Measurements from ENCODE around the gene PHOSPHO2. TPM values are rescaled to one million over a fixed set of nuclear protein-coding genes. Genes with fewer than 3 reads are reported as not detected.

Gene PHOSPHO2
- total and polyA plus RNA-seq, 9 of the 15 experiments (the other 6 are each of a cell fraction or from before 2014, with no cell fraction given): 7.8 to 19.1 (median 11.7) TPM

GRCh38 chr2:169711751-169712509 is 17.7 kb downstream of the PHOSPHO2 start (continued):
- TF ChIP-seq ZFPM2 (CRISPR knock-in tag; IDR thresholded peaks at IDR 0.05): peak; percentile 94
- TF ChIP-seq TAF9B (IDR thresholded peaks at IDR 0.05; ENCODE audit: partially characterized antibody): no peak
- TF ChIP-seq HOMEZ (CRISPR knock-in tag; IDR thresholded peaks at IDR 0.05): peak; percentile 97
- TF ChIP-seq ZFP91 (CRISPR knock-in tag; IDR thresholded peaks at IDR 0.05): no peak
- no peak for TF ChIP-seq ESRRA (IDR thresholded peaks at IDR 0.05; ENCODE audit: borderline replicate concordance, low read depth)
- TF ChIP-seq ZNF75A (CRISPR knock-in tag; IDR thresholded peaks at IDR 0.05): peak; percentile 85; the same call in 1 of the 2 replicates
- TF ChIP-seq ETV1 (tag; conservative IDR thresholded peaks at IDR 0.05; ENCODE audit: low read depth): peak; percentile 98
- TF ChIP-seq CBX3 (IDR thresholded peaks at IDR 0.05; ENCODE audit: borderline replicate concordance in 1 of 2, low read length in 2 of 2): peak in 1 of 2 experiments; percentile 87; a peak in 1 of 3 replicates
- no peak for TF ChIP-seq NKRF (IDR thresholded peaks at IDR 0.05; ENCODE audit: borderline replicate concordance)
- no peak for TF ChIP-seq MLLT1 (IDR thresholded peaks at IDR 0.05)
- no peak for TF ChIP-seq GTF2E2 (tag; IDR thresholded peaks at IDR 0.05)
- no peak for TF ChIP-seq SMC3 (conservative IDR thresholded peaks at IDR 0.05; ENCODE audit: insufficient read depth, low read depth, low read length)
- peak; percentile 83 for TF ChIP-seq ZNF707 (CRISPR knock-in tag; conservative IDR thresholded peaks at IDR 0.05)
- no peak for TF ChIP-seq ILF3 (IDR thresholded peaks at IDR 0.05; ENCODE audit: borderline replicate concordance)
- peak; percentile 97 for TF ChIP-seq DDX20 (tag; IDR thresholded peaks at IDR 0.05; ENCODE audit: low read depth)
- no peak for TF ChIP-seq SIN3B (IDR thresholded peaks at IDR 0.05; ENCODE audit: low read depth)
